GM11168 (cell line): ENCODE data around the gene RFX3.

ENCODE experiments used
- in situ Hi-C: fragments of 300-500 bp; cut with MboI; formaldehyde crosslinking; loops from one replicate; pipeline ENCODE4 v1.12.0; 2022; ENCODE audit warnings: low sequenced_read_pairs; ENCODE audit not compliant: unreplicated experiment

Gene RFX3

DNA sequence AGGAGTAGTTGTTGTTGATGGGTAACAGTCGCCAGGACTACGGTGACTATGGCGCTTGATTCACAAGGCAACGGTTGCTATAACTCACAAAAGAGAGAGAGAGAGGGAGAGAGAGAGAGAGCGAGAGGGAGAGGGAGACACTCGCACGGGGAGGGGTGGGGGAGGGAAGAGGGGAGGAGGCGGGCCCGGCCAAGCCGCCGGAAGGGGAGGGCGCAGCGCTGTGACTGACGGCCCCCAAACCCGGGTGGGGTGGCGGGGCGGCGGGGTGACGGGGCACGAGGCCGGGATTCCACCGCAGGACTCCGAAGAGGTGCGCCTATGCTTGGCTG lies at the start of gene RFX3:
RFX3 (minus strand) TSS at position 166 of the 329 bp plus-strand sequence. CDS start 130,413 bp downstream, outside the sequence.
- in situ Hi-C loops, result no loop called here

DNA sequence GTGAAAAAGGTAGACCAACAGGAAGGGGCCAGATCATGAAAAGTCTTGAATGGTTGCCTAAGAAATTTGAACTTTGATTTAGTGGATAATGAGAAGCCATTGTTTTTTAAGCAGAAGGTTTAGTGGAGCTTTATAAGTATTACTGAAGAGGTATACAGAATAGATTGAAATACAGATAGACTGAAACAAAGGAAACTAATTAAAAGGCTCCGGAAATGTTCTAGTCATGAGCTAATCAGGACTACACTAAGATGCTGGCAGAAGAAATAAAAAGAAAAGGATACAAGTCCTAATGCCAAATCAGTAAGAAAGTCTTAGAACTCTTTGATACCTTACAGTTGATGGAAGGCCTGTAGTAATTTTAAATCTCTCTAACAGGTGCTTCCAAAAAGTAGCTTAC lies 45.7 kb upstream of the RFX3 start:
- in situ Hi-C loops, result no loop called here

DNA sequence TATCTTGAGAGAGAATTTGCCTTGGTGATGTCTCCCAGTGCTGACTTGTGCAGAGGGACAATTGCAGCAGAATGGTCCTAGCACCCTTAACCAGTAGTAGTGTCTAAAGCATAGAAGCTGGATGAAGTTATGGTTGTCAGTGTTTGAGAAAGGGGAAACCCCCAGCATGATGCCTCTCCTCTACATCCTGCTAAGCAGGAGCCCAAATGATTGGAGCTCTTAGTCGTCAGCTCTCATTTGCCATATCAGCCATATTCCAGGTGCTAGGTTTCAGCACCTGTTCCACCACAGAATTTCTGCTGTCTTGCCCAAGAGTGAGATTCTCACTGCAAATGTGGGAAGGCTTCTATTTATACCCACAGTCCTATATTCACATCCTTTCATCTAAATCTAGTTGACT lies 43.7 kb upstream of the RFX3 start:
- in situ Hi-C loops, result no loop called here

DNA sequence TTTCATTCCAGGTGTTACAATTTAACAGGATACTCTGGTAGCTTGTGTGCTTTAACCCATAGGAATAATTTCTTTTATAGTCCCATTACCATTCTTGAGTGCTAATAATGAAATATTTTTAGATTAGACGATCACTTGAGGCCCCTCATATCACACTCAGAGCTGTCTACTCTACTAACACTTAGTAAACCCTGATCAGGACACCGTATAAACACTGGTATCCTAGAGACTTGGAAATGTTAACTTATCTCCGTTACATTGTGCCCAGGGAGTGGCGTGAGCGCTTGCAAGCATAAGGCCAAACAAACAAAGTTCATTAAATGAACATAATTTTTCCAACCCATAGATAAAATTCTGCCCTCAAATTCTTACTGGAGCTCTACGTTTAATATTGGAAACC lies 42.2 kb upstream of the RFX3 start:
- in situ Hi-C loops, result no loop called here

DNA sequence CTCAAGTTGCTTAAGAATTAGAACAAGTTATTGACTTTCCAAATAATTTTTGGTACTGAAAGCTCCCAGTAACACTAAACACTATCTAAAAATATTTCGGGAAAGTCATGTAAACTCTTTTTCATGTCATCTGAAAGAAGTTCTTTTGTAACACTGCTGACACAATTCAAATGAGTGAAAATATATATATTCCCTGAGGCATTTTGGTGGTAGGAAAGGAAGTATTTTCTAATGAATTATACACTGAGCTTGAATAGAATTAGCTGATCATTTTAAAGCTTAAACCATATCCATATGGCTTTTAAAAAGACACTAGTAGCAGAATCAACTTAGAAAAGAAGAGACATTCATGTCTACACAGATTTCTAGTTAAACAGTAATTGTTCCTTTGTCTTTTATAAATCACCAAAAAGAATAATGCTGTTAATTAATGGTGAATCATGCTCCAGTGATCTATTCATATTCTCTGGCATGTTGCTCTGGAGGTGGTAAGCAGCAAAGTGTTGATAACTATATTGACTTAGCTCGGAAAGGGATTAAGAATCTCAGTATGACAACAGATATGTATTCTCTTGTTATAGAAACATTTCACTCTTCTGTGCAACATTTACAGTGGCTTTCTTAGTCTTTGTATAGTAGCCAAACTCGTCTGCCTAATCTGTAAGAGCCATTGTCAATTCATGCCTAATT lies 27.4 kb upstream of the RFX3 start:
- in situ Hi-C loops, result no loop called here

DNA sequence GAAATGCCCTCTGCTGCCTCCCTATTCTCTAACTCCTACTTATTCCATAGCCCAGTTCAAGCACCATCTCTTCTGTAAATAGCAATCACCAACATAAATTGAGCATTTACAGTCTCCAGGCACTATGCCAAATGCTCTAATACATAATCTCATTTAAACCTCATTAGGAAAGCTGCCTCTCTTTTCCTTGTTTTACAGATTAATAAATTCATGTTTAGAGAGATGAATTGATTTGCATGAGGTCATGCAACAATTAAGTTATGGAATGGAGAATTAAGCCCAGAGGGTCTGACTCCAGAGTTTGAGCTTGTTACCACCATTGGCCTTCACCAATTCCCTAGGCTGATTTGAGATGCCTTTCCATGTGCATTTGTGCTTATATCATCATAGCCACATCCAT lies 23.4 kb upstream of the RFX3 start:
- in situ Hi-C loops, result no loop called here

DNA sequence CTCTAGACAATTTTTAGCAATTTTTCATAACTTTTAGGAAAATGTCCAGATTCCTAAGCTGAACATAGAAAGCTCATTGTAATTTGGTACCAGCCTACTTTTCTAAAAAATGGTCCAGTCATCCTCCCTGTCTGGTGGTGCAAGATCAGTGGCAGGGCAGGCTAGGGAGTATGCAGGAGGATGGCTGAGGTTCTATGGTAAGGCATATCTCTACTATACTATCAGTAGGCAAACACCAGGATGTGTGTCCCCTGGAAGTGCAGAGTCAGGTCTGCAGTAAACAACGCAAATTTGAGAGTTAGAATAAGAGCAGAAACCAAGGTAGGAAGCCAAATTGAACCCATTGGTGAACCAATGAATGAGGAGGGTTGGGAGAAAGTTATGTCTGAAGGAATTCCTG lies 22.8 kb upstream of the RFX3 start:
- in situ Hi-C loops, result no loop called here

DNA sequence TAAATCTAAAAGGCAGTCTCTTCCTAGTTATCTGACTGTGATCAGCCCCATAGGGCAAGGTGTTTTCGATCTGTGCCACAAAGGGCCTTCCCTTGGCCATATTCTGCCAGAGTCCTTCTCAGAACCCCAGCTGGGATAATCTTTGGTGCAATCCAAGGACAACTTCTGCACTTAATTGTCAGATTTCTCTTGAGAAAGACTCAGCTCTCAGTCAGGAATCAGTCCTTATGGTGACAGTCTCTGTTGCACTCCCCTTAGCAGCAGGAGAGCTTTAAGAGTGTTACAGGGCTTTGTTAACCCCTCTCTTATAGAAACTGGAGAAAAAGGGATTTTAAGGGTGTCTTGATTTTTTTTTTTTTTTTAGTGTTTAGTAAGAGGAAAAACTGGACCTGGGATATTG lies 15.4 kb upstream of the RFX3 start:
- in situ Hi-C loops, result no loop called here

DNA sequence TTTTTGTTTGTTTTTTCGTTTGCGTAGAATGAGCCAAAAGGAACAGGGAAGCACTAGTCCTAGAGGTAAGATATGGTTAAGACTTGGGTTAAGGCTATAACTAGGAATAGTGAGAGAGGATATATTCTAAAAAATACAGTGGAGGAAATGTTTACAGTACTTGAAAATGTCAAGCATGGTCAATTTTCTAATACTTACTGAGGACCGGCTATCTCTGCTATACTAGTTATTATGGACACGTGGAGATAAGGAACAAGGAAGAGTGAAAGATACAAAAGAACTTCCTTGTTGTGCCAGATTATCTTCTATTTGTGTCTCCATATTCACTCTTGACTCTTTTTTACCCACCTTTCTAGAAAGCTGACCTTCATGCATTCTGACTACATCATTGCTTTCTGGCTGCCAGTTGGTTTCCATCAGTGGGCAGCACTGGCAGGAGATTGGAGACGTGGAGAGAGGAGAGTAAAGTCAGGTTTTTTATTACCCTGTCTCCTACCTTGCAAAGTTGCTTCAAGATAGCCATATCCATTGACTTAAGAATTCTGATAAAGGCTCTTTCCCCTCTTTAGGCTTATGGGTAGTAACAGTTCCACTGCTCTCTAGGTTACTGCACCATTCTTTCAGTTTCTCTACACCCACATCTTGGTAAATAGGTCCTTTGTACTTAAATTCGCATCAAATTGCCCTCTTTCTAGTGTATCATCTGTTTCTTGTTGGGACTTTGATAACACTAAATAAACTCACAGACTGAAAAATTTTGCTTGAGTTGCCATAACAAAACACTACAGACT lies 9.0 kb upstream of the RFX3 start:
- in situ Hi-C loops, result no loop called here

DNA sequence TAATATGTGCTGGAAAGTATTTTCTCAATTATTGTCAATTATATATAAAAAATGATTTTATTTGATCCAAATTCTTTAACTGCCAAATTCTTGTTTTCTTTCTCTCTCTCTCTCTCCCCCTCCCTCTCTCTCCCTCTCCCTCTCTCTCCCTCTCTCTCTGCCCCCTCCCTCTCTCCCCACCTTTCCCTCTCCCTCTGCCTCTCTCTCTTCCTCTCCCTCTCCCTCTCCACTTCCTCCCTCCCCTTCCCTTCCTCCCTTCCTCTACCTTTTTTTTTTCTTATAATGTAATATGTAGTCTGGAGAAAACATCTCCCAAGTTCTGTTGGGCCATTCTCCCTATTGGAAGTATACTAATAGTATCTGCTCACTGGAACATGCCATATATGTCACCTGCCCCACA lies 6.4 kb upstream of the RFX3 start:
- in situ Hi-C loops, result no loop called here

DNA sequence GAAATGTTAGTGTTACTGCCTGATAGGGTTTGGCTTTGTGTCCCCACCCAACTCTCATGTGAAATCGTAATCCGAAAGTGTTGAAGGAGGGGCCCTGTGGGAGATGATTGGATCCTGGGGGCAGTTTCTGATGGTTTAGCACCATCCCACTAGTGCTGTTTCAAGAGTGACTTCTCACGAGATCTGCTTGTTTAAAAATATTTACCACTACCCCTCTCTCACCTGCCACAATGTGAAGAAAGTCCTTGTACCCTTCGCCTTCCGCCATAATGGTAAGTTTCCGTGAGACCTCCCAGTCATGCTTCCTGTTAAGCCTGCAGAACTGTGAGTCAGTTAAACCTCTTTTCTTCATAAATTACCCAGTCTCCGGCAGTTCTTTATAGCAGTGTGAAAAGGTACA lies 2.6 kb upstream of the RFX3 start:
- in situ Hi-C loops, result no loop called here

DNA sequence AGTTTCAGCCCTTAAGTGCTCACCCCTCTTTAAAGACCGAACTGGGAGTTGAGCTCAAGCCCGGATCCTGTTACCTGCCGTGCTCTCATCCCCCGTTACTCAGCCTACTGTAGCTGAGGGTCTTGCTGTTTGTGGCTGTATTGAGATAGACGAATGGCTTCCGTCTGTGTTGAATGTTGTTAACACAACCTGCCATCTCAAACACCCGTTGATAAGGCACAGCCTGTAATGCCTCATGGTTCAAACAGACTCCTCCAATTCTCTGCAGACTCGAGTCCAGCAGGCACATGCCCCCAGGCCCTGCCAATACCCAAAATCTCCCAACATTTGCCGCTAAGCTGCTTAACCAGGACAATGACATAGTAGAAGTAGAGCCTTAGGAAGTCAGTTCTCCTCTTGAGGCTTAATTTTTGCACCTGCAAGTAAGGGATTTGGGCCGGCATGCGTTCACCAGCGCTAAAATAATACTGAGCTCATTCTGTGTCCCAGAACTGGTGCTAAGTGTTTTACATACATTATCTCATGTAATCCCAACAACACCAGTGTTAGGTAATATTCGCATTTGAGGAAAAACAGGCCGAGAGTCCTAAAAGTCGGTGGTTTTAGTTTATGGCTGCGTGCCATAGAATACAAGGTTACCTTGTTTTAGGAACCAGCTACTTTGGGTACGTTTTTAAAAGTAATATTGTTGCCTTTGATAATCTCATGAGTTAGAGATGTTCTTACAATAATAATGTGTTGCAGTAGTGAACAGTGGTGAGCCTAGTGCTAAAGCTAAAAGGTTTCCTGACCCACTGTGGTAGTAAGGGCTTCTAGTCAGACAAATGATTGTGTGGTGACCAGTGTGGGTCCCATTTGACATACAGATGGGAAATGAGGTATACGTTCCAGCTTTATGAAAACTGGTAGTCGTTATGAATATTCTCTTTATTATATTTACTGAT lies 1.5 kb upstream of the RFX3 start:
- in situ Hi-C loops, result no loop called here

DNA sequence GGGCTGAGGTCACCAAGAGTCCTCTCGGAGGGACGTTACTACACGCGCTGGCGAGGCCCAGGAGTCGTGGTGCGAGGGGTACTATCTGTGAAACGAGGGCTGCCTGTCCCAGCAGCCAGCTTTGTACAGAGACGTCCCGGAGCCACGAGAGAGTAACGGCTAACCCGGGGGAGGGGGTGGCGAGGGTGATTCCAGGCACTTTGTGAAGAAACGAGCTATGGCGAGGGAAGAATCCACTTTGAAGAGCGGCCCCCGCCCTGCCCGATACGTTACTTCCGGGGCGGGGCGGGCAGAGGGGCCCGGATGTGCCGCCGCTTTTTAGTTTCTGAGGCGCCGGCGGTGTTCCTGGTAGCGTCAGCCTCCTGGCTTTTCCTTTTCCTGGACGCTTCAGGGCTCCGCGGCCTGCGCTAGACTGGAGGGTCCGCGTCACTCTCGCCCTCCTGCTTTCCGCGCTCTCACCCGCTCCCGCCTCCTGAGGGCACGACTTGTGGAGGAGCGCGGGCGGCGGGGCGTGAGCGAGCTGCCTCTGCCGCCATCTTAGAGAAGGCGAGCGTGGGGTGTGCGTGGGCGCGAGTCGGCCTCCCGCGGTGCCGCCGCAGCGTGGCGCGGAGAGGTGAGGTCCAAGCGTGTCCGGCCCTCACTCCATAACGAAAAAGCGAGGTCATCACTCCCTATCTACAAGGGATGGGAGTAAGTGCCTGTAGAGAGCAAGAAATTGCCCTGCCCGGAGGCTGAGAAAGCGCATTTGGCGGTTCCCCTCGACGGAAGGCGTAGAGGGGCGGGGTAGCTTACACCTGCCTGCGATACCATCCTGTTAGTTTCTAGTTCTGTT lies 580 bp upstream of the RFX3 start:
- in situ Hi-C loops, result no loop called here

DNA sequence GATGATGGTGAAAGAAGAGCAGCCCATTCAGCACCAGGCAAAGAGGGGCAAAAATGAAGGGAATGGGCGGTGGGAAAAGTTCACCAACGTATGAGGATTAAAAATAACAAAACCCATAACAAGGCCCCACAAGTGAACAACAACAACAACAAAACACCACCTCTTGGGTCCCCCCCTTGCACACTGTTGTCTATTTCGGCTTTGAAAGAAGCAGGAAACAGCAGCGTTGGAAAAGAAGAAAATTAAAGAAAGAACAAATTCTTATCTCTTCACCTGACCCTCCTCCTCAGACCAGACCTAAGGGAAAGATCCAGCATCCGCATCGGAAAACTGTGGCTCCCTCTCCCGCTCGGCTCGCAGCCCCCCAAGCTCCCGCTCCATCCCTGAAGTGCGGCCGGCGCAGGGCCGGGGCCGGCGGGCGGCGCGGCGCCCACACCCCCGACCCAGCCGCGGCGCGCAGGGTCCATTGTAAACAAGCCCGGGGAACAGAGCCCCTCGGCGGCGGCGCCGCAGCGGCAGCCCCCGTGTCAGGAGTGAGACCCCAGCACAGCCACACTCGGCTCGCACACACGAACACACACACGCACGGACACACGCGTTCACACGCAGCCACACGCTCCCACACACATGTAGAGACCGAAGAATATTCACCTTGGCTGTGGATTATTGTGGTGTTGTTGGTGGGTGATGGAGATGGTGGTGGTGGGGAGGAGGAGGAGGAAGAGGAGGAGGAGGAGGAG lies 535 bp downstream of the RFX3 start:
- in situ Hi-C loops, result no loop called here

DNA sequence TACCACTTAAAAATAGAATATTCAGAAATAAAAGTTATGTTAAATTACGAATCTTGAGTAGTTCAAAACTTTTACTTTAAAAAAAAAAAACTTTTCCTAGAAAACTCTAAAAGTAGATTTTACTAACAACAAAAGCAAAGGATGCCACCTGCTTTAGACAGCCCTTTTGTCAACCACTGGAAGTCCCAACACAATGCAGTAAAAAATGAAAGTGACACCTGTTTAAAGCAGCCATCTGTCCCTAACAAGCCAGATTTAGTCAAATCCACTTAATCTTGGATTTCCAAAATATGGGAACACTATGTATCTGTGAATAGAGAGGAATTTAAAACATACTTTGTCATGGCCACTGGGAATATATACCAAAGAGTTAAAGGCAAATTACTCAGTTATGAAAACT lies 3.8 kb downstream of the RFX3 start:
- in situ Hi-C loops, result no loop called here

DNA sequence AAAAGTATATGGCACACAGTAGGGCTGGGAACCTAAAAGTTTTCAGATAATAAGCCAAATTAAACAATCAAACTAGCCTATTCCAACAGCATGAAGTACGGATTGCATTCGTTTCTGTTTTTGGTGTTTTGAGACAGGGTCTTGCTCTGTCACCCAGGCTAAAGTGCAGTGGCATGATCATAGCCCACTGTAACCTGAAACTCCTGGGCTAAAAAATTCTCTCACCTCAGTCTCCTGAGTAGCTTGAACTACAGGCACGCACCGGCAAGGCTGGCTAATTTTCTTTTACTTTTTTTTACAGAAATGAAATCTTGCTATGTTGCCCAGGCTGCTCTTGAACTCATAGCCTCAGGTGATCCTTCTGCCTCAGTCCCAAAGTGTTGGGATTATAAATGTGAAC lies 5.2 kb downstream of the RFX3 start:
- in situ Hi-C loops, result no loop called here

DNA sequence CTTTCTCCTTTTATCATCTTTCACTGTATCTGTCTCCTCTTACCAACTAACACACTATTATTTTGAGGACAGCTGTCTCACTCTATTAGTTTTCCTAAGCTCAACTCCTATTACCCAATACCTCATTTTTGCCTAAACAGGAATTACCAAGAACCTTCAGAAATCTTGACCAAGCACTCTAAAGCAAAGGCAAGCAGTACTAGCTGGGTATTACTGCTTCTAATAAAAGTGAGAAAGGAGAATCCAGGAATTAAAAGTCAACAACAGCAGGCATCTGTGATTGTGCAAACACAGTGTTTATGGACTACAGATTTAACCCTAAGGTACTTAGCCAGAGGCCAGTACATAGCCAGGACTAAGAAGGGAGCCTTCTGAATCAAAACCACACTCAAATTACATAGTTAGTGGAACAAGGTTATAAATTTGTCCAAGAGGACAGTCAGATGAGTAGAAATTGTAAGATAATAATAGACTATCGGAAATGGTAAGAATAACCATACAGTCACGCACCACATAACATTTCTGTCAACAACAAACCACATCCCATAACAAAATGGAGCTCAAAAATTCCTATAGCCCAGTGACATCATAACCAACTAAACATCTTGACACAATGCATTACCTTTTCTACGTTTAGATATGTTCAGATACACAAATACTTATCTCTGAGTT lies 8.3 kb downstream of the RFX3 start:
- in situ Hi-C loops, result no loop called here

DNA sequence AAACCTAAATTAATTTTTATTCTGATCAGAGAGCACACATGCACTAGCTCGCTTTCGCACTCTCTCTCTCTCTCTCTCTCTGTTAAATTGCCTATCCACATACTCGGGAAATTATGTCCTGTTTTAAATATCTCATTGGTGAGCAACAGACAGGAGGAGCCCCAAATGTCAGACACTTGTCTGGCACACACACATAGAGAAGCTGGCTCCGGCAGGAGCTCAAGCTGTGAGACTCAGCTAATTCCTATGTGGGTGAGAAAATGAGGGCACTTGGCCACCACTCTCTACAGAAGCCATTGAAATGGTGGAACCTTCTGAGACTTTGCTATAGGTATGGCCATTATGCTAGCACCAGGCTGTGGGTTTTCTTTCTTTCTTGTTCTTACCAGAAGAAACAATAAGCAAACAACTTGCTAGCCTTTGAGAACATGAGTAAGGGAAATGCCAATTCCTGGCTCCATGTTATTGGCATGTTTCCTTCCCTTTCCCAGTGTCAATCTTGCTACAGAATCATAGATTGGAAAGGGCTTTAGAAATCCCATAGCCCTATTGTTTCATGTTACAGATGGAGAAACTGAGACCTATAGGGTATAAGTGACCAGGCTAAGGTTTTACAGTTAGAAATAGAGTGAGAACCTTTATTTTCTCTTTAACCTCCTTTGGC lies 9.0 kb downstream of the RFX3 start:
- in situ Hi-C loops, result no loop called here
